Measurements from ENCODE around the gene SLC24A3. TPM values are rescaled to one million over a fixed set of nuclear protein-coding genes. Genes with fewer than 3 reads are reported as not detected.

Gene SLC24A3
- total and polyA plus RNA-seq, 5 experiments from 2014 or later, result not detected

DNA sequence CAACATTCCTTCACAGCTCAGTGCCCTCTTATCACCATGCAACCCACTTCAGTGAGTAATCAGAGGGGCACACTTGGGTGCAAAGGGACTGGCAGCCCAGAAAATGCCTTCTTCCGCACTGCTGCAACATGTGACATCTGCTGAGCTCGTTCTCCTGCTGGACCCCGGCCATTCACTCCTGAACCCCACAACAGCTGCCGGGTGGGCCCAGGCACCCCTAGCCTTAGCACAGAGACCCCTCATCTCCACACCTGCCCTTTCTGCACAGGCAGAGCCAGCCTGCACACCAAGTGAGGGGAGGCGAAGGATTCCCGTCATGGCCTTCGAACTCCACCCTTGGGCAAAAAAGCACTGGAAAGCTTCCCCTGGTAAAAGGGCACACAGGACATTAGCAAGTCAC, 381.3 kb downstream of the SLC24A3 start:
- peaks cover 0 to 1% (median 0%) of the 10 kb centered on the region in 4 donors for H3K4me1 Mint-ChIP-seq
- POLR2A ChIA-PET, result no interaction called here
- H3K27me3 Mint-ChIP-seq, result peaks cover 0 to 11% (median 3%) of the 10 kb centered on the region in 5 donors
- H3K36me3 Mint-ChIP-seq, result no peaks in the 10 kb centered on the region
- no peak overlapping the region for H3K27ac Mint-ChIP-seq
- no peak for ATAC-seq
- peaks cover 0 to 4% (median 0%) of the 10 kb centered on the region in 9 donors for H3K9me3 Mint-ChIP-seq
- no peak overlapping the region for H3K4me3 Mint-ChIP-seq
- no peak for DNase-seq

DNA sequence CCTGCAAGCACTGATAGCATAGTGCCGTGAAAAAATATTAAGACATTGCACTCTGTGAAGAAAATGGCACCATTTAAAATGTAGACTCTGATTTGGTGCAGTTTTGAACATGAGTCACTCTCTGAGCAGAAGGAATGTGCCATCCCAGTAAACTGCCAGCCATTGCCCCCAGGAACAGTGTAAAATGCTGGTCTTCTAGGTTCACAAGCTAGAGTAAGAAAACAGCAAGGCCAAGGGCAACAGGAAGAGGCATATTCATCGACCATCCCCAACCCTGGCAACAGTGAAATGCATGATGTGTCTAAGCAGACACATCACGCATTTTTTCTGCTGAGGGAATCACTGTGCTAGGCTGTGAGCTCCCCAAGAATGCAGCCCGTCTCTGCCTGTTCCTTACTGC, 382.5 kb downstream of the SLC24A3 start:
- Mint-ChIP-seq H3K27ac (no peak overlapping the region), H3K27me3 (peaks cover 0 to 11% (median 3%) of the 10 kb centered on the region in 5 donors), H3K4me1 (peaks cover 0 to 1% (median 0%) of the 10 kb centered on the region in 4 donors), H3K4me3 (no peak overlapping the region), H3K9me3 (peaks cover 0 to 4% (median 0%) of the 10 kb centered on the region in 9 donors), H3K36me3 (no peaks in the 10 kb centered on the region)
- ATAC-seq (no peak), DNase-seq (no peak)
- POLR2A ChIA-PET, result no interaction called here

DNA sequence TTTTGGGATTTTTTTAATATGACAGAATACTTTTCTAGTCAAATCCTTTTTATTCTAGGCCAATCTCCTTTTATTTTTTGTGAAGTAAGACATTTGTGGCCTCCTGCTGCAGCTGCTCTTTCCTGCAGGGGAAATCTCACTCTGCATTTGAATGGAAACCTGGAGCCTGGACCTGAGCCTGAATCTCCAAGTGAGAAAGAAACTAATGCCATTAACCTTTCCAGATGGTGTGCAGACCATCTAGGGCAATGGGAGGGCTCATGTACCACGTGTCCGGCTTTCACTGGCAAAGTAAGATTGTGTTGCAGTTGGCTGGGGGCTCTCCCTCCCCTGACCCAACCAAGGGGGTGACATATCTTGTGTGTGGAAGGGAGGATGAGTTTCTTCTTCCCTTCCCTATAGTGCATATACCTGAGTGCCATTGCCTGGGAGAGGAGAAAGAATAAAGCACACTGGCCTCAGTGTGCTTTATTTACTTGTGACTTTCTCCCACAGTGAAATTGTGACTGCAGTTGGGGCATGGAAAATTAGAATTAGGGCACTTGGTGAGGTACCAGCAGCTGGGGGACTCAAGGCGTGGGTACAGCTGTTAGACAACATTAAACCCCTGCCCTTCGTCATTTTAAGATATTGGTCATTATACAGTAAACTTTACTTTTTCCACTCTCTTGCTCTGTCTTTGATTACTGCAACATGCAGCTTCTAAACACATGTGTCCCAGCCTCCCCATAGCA, 385.8 kb downstream of the SLC24A3 start:
- DNase-seq (no peak), ATAC-seq (no peak)
- H3K27me3 Mint-ChIP-seq, result peaks cover 0 to 11% (median 3%) of the 10 kb centered on the region in 5 donors
- no peaks in the 10 kb centered on the region for H3K4me1 Mint-ChIP-seq
- no peaks in the 10 kb centered on the region for H3K36me3 Mint-ChIP-seq
- POLR2A ChIA-PET, result no interaction called here
- H3K27ac Mint-ChIP-seq, result no peak overlapping the region
- no peak overlapping the region for H3K4me3 Mint-ChIP-seq
- H3K9me3 Mint-ChIP-seq, result peaks cover 0 to 4% (median 0%) of the 10 kb centered on the region in 9 donors

DNA sequence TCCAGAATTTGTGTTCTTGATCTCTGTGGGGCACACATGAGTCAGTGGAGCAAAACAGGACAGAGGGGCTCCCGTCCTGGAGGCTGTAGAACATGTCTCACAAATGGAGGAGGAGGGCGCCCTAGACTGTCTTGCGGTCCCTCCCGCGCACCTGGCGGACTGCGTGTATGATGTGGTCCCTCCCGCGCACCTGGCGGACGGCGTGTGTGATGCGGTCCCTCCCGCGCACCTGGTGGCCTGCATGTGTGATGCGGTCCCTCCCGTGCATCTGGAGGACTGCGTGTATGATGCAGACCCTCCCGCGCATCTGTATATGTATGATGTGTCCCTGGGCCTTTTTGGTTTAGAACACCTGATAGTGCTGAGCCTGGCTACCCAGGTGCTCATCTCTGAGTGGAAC, 386.8 kb downstream of the SLC24A3 start:
- H3K27me3 Mint-ChIP-seq, result peaks cover 0 to 11% (median 3%) of the 10 kb centered on the region in 5 donors
- H3K4me1 Mint-ChIP-seq, result no peaks in the 10 kb centered on the region
- POLR2A ChIA-PET, result no interaction called here
- H3K27ac Mint-ChIP-seq, result peak overlapping the region in 1 of 10 donors; percentile 18
- no peak overlapping the region for H3K4me3 Mint-ChIP-seq
- peaks cover 0 to 4% (median 0%) of the 10 kb centered on the region in 9 donors for H3K9me3 Mint-ChIP-seq
- ATAC-seq (no peak), DNase-seq (no peak)
- H3K36me3 Mint-ChIP-seq, result no peaks in the 10 kb centered on the region

DNA sequence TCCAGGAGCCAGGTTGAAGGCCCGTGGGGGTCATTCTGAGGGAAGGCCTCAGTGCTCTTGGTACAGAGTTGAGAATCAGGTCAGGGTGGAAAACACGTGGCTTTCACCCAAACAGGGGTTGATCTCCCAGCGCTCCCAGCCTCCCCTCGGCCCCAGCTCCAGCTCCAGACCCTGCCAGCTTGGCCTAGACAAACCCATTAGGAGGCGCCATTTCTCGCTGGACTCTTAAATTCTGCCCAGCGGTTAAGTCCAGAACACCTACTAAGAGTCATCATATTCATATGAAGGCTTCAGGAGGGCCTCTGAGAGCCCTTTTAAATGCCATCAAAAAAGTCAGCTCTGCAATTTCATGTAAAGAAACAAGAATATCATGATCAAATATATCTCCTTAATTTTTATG, 387.6 kb downstream of the SLC24A3 start:
- Mint-ChIP-seq H3K36me3 (no peaks in the 10 kb centered on the region), H3K27me3 (peaks cover 0 to 11% (median 0%) of the 10 kb centered on the region in 5 donors), H3K4me3 (no peak overlapping the region), H3K9me3 (peaks cover 0 to 4% (median 0%) of the 10 kb centered on the region in 9 donors), H3K4me1 (no peaks in the 10 kb centered on the region), H3K27ac (no peak overlapping the region)
- DNase-seq, result no peak
- ATAC-seq, result no peak
- POLR2A ChIA-PET, result no interaction called here

DNA sequence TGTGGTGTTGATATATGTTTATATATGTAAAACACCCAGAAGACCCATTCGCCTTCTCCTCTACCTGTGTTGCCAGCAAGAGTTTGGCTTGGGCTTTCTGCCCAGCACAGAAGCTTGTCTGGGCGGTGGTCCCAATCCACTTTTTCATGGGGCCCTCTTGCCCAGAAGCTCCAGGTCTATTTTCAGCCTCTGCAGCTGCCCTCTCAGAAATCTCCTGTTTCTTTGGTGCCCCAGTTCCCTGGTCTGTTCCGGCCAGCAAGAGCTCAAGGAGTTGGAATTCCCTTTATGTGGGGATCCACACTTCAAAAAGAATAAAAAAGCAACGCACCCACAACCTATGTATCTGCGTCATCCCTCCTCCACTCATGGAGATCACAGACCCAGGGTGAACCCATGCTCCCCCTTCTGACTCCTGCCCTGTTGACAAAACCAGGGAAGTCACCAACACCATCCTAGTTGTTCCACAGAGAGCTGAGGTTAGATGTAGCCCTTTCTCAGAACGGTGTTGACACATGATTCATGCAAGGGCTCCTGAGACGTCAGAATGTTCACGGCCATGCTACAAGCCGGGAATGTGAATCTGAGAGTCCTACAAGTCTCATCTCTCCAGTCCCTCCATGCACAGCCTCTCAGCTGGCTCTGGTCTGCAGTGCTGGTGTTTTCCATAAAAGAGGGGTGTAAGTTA, 388.8 kb downstream of the SLC24A3 start:
- DNase-seq, result no peak
- no peak overlapping the region for H3K27ac Mint-ChIP-seq
- H3K36me3 Mint-ChIP-seq, result no peaks in the 10 kb centered on the region
- POLR2A ChIA-PET, result no interaction called here
- H3K27me3 Mint-ChIP-seq, result peaks cover 0 to 3% (median 0%) of the 10 kb centered on the region in 5 donors
- no peaks in the 10 kb centered on the region for H3K4me1 Mint-ChIP-seq
- H3K4me3 Mint-ChIP-seq, result no peak overlapping the region
- H3K9me3 Mint-ChIP-seq, result no peaks in the 10 kb centered on the region
- ATAC-seq, result no peak

DNA sequence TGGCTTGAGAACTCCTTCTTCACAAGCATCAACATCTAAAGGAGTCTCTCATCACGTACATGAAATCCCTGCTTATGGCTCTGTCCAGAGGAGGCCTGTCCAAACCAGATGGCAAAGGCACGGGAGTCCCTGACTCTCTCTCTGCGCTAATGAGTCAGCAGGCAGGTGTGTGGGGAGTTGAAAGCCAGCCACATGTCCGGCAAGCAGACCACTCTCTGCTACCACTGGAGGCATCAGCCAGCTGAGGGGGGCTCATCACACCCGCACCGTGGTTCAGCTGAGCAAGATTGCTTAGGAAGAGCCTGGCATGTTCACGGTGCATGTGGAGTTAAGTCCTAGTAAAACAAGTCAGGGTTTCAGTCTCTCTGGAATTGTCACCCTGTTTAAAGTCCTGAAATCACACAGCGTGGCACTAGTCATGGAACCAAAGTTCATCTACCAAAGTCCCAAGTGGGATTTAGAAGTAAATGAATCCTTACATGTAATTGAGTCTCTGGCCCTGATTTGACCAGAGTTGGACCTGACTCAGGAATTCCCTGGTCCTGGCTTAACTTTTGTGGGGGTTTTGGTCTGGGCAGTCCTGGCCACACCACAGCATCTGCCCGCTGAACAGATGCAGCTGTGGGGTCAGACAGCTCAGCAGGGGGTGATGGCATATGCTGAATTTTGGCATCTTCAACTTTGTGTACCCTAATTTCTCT, 390.4 kb downstream of the SLC24A3 start:
- Mint-ChIP-seq H3K36me3 (no peaks in the 10 kb centered on the region), H3K4me3 (no peak overlapping the region), H3K9me3 (no peaks in the 10 kb centered on the region), H3K4me1 (no peaks in the 10 kb centered on the region), H3K27me3 (peaks cover 0 to 3% (median 0%) of the 10 kb centered on the region in 5 donors), H3K27ac (no peak overlapping the region)
- DNase-seq (no peak), ATAC-seq (no peak)
- POLR2A ChIA-PET, result no interaction called here

DNA sequence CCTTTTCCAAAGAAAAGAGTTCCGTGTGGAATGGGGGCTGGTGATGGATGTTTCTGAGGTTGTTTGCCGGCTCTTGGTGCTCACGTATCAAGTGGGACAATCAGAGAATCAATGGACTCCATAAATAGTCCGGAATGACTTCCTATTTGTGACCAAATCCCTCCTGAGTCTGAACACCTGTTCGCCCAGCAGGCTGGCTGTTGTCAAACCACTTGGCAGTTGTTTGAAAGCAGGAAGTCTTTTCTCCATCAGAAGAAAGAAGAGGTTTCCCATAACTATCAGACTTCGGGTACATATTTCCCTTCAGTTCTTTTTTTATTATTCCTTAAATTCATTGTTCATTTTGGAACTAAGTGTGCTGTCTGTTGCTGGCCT, 390.9 kb downstream of the SLC24A3 start:
- no peak for ATAC-seq
- Mint-ChIP-seq H3K36me3 (no peaks in the 10 kb centered on the region), H3K4me3 (no peak overlapping the region), H3K4me1 (no peaks in the 10 kb centered on the region), H3K9me3 (no peaks in the 10 kb centered on the region), H3K27me3 (peaks cover 0 to 3% (median 0%) of the 10 kb centered on the region in 5 donors), H3K27ac (no peak overlapping the region)
- no peak for DNase-seq
- POLR2A ChIA-PET, result no interaction called here

DNA sequence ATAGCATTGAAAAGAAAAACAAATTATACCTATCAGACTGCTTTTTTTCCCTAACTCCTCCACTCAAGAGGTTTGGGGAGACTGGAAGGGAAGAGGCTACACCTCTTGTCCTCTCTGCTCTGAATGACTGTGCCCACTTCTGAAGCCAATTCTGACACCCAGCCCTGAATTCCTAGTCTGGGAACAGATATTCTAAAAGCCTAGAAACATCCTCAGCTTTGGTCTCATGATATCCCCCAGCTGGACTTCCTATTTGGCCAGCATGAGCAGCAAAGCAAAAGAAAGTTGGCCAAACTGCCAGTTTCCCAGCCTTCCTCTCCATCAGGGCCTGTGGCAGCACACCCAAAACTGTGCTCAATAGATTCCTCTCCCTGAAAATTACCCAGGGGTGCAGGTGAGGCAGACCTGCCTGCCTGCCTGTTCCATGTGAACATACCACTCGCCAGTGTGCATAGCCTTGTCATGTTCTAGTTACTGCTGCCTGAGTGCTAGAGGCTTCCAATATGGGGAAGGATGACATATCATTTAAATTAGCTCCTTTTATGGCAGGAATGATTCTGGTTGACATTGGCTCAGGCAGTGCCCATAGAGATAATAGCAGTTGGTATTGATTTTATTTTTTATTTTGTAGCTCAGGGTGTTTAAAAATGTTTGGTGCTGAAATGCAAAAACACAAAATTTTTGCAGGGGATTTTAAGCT, 393.5 kb downstream of the SLC24A3 start:
- Mint-ChIP-seq H3K27me3 (peaks cover 0 to 10% (median 3%) of the 10 kb centered on the region in 5 donors), H3K9me3 (no peaks in the 10 kb centered on the region), H3K4me1 (no peaks in the 10 kb centered on the region), H3K36me3 (no peaks in the 10 kb centered on the region), H3K4me3 (no peak overlapping the region), H3K27ac (no peak overlapping the region)
- POLR2A ChIA-PET, result no interaction called here
- DNase-seq, result no peak
- no peak for ATAC-seq

DNA sequence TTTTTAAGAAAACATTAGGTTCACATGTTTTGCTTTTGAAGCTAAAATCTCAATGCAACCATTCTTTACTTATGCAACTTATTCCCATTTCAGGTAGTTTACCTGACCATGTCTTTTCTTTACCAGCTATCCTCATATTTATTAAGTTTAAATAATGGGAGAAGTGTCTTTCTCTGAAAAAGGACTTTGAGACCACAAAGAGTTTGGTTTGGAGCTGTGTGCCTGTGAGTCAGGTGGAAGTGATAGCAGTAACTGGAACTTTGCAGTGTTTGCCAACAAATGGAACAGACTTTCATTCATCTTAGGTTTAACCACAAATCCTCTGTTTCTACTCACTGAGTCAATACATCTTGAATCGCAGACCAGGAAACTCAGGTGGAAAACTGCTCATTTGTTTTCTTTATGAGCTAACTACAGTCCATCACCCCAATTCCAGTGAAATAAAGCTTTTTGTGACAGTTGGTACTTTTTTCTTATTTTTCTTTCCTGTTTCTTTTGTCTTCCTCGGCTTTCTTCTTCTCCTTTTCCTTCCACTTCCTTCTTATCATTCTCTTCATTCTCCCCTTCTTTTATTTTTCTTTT, 397.3 kb downstream of the SLC24A3 start:
- POLR2A ChIA-PET, result no interaction called here
- no peaks in the 10 kb centered on the region for H3K9me3 Mint-ChIP-seq
- DNase-seq (no peak), ATAC-seq (no peak)
- peaks cover 9 to 31% (median 12%) of the 10 kb centered on the region in 5 donors for H3K27me3 Mint-ChIP-seq
- no peak overlapping the region for H3K4me3 Mint-ChIP-seq
- H3K4me1 Mint-ChIP-seq, result no peaks in the 10 kb centered on the region
- no peaks in the 10 kb centered on the region for H3K36me3 Mint-ChIP-seq
- peak overlapping the region in 1 of 10 donors; percentile 33 for H3K27ac Mint-ChIP-seq

DNA sequence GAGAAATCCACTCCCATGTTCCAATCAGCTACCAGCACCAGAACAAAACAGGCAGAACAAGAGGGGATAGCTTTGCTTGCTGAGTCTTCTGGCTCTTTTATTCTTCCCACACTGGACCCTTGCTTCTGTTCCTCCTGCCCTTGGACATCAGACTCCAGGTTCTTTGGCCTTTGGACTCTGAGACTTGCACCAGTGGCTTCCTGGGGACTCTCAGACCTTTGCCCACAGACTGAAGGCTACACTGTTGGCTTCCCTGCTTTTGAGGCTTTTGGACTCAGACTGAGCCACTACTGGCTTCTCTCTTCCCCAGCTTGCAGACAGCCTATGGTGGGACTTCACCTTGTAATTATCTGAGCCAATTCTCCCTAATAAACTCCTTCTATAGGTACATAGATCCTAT, 403.2 kb downstream of the SLC24A3 start:
- POLR2A ChIA-PET, result no interaction called here
- no peak overlapping the region for H3K4me3 Mint-ChIP-seq

DNA sequence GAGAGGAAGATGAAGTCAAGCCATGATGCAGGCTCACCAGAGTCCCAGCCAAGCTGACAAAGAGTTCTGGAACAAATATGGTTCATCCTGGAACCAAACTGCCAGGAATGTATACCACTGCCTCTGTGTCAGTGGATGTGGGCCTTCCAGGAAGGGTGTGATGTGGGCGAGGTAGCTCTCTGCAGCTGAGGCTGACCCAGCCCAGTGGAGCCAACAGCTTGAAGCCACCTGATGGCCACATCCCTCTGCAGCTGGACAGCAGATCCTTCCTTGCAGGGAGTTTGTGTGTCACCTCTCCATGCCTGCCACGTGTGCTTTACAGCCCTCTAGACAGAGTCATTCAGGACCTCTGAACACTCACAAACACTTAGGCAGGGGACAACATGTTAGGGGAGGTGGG, 403.6 kb downstream of the SLC24A3 start:
- POLR2A ChIA-PET, result no interaction called here
- ATAC-seq (no peak), DNase-seq (no peak)
- peaks cover 12 to 45% (median 22%) of the 10 kb centered on the region in 5 donors for H3K27me3 Mint-ChIP-seq
- H3K4me1 Mint-ChIP-seq, result peaks cover 0 to 2% (median 0%) of the 10 kb centered on the region in 4 donors
- no peaks in the 10 kb centered on the region for H3K36me3 Mint-ChIP-seq
- H3K9me3 Mint-ChIP-seq, result peaks cover 0 to 2% (median 0%) of the 10 kb centered on the region in 9 donors
- H3K4me3 Mint-ChIP-seq, result no peak overlapping the region
- no peak overlapping the region for H3K27ac Mint-ChIP-seq

More for the DNA sequence above, 403.2 kb downstream of the SLC24A3 start:
- ATAC-seq (no peak), DNase-seq (no peak)
- Mint-ChIP-seq H3K9me3 (peaks cover 0 to 2% (median 0%) of the 10 kb centered on the region in 9 donors), H3K4me1 (no peaks in the 10 kb centered on the region), H3K27ac (no peak overlapping the region), H3K27me3 (peaks cover 12 to 47% (median 23%) of the 10 kb centered on the region in 5 donors), H3K36me3 (no peaks in the 10 kb centered on the region)
